WTC11 (cell line): ENCODE data around the gene ZNF213. TPM values are rescaled to one million over a fixed set of nuclear protein-coding genes. Genes with fewer than 3 reads are reported as not detected.

Experiments
- ATAC-seq: fragments of 200-7000 bp; cut with Tn5 transposase; 2 replicates; pipeline ENCODE4 v1.10.0; 2021; ENCODE audit warnings: mild to moderate bottlenecking, moderate library complexity
- CTCF ChIA-PET: fragments of 300-600 bp; sonication (Branson Sonifier 250); formaldehyde crosslinking; loops from one replicate; lab custom pipeline; 2021; ENCODE audit warnings: antibody characterized with exemption; lab: Charles Lee
- POLR2A ChIA-PET: fragments of 350-600 bp; sonication (Branson Sonifier 250); formaldehyde crosslinking; loops from one replicate; lab custom pipeline; 2021; ENCODE audit warnings: antibody characterized with exemption; lab: Charles Lee
- DNase-seq: peaks from one replicate; pipeline ENCODE4 v3.0.0; 2021; ENCODE audit warnings: low spot score
- H3K27ac Mint-ChIP-seq: 2 replicates; pipeline ENCODE4 v1.8.0; 2021; ENCODE audit warnings: mixed read lengths
- H3K27me3 Mint-ChIP-seq: 2 replicates; pipeline ENCODE4 v1.8.0; 2021; ENCODE audit warnings: low read depth, mild to moderate bottlenecking, moderate library complexity, mixed read lengths
- H3K36me3 Mint-ChIP-seq: 2 replicates; pipeline ENCODE4 v1.8.0; 2021; ENCODE audit warnings: mixed read lengths
- H3K4me1 Mint-ChIP-seq: 2 replicates; pipeline ENCODE4 v1.8.0; 2022; ENCODE audit warnings: mixed read lengths
- H3K4me3 Mint-ChIP-seq: 2 replicates; pipeline ENCODE4 v1.8.0; 2021; ENCODE audit warnings: mild to moderate bottlenecking, moderate library complexity, mixed read lengths
- H3K9me3 Mint-ChIP-seq: 2 replicates; pipeline ENCODE4 v1.8.0; 2021; ENCODE audit warnings: mixed read lengths
- ATF2 ChIP-seq: sonication (generic); formaldehyde crosslinking; IDR thresholded peaks from 2 replicates; pipeline ENCODE4 v1.8.1; 2022; ENCODE audit warnings: low read depth, missing genetic modification reagents, borderline replicate concordance
- ATF3 ChIP-seq: sonication (generic); formaldehyde crosslinking; conservative IDR thresholded peaks from 2 replicates; pipeline ENCODE4 v1.8.1; 2022; ENCODE audit warnings: mild to moderate bottlenecking, missing genetic modification reagents
- CREB1 ChIP-seq: sonication (generic); formaldehyde crosslinking; IDR thresholded peaks from 2 replicates; pipeline ENCODE4 v1.8.0; 2023; ENCODE audit warnings: mild to moderate bottlenecking, missing genetic modification reagents
- FOXK1 ChIP-seq: sonication (generic); formaldehyde crosslinking; IDR thresholded peaks from 2 replicates; pipeline ENCODE4 v1.8.0; 2022; ENCODE audit warnings: mild to moderate bottlenecking, moderate library complexity, missing genetic modification reagents
- GABPB1 ChIP-seq: sonication (generic); formaldehyde crosslinking; IDR thresholded peaks from 2 replicates; pipeline ENCODE4 v1.8.1; 2023; ENCODE audit warnings: mild to moderate bottlenecking, missing genetic modification reagents
- GTF2I ChIP-seq: fragments of 250-450 bp; sonication (Bioruptor Pico); conservative IDR thresholded peaks from 2 replicates; pipeline ENCODE4 v1.4.0; 2021; ENCODE audit warnings: mild to moderate bottlenecking
- IRF1 ChIP-seq: sonication (generic); formaldehyde crosslinking; IDR thresholded peaks from 2 replicates; pipeline ENCODE4 v1.8.0; 2023; ENCODE audit warnings: missing genetic modification reagents
- JAZF1 ChIP-seq: fragments of 250-450 bp; sonication (Bioruptor Pico); IDR thresholded peaks from 2 replicates; pipeline ENCODE4 v1.9.0; 2021; ENCODE audit warnings: moderate library complexity, mild to moderate bottlenecking, inconsistent platforms
- MLX ChIP-seq: sonication (generic); formaldehyde crosslinking; IDR thresholded peaks from 2 replicates; pipeline ENCODE4 v1.8.1; 2023; ENCODE audit warnings: mild to moderate bottlenecking, missing genetic modification reagents, moderate library complexity
- NR1H2 ChIP-seq: sonication (generic); formaldehyde crosslinking; IDR thresholded peaks from 2 replicates; pipeline ENCODE4 v1.9.0; 2021; ENCODE audit warnings: mild to moderate bottlenecking, moderate library complexity, missing genetic modification reagents
- OVOL2 ChIP-seq: fragments of 250-450 bp; sonication (Bioruptor Pico); IDR thresholded peaks from 2 replicates; pipeline ENCODE4 v1.9.0; 2021; ENCODE audit warnings: mild to moderate bottlenecking, borderline replicate concordance
- PRRX2 ChIP-seq: fragments of 250-450 bp; sonication (Bioruptor Pico); IDR thresholded peaks from 2 replicates; pipeline ENCODE4 v1.8.0; 2021; ENCODE audit warnings: mild to moderate bottlenecking
- TCF7 ChIP-seq: sonication (generic); formaldehyde crosslinking; IDR thresholded peaks from 2 replicates; pipeline ENCODE4 v1.8.0; 2022; ENCODE audit warnings: mild to moderate bottlenecking, low read depth, missing genetic modification reagents, moderate library complexity
- ZNF416 ChIP-seq: fragments of 250-450 bp; sonication (Bioruptor Pico); IDR thresholded peaks from 2 replicates; pipeline ENCODE4 v1.9.0; 2021; ENCODE audit warnings: mild to moderate bottlenecking, inconsistent platforms
- total RNA-seq: library from RNA; stranded (reverse); gene quantifications from 3 replicates; pipeline ENCODE4 v1.2.3, GENCODE V29; 2021
- TF ChIP-seq, protein P1 (sequence below): sonication (generic); formaldehyde crosslinking; IDR thresholded peaks from 2 replicates; pipeline ENCODE4 v1.8.1; 2023; ENCODE audit warnings: mild to moderate bottlenecking, moderate library complexity, missing genetic modification reagents
- TF ChIP-seq, protein P2 (sequence below): sonication (generic); formaldehyde crosslinking; IDR thresholded peaks from 2 replicates; pipeline ENCODE4 v1.8.1; 2023; ENCODE audit warnings: mild to moderate bottlenecking, missing genetic modification reagents, borderline replicate concordance

ZNF213 gene
- total RNA-seq, 1 experiment from 2014 or later: 11.6 TPM

GRCh38 chr16:3121851-3122467 is 12.9 kb upstream of the ZNF213 start:
- ChIA-PET POLR2A (interaction anchor here (0.6 to 1.4 kb wide), 2 partner anchors 24 to 754 kb away, joined by 4 to 6 read pairs; no protein-coding TSS in a partner anchor), CTCF (interaction anchor here (0.8 to 4.7 kb wide), 8 partner anchors 8 to 88 kb away, joined by 3 to 23 read pairs (median 6); no protein-coding TSS in a partner anchor)
- no peak for ATAC-seq
- TF ChIP-seq ATF2 (no peak), MLX (CRISPR knock-in tag) (no peak), GTF2I (CRISPR knock-in tag) (no peak), FOXK1 (CRISPR knock-in tag) (no peak), NR1H2 (no peak), PRRX2 (CRISPR knock-in tag) (no peak), OVOL2 (no peak), TCF7 (CRISPR knock-in tag) (no peak), IRF1 (CRISPR knock-in tag) (no peak), ATF3 (CRISPR knock-in tag) (no peak), ZNF416 (CRISPR knock-in tag) (no peak), GABPB1 (CRISPR knock-in tag) (no peak), CREB1 (CRISPR knock-in tag) (no peak), JAZF1 (CRISPR knock-in tag) (no peak)
- TF ChIP-seq, protein P1, sequence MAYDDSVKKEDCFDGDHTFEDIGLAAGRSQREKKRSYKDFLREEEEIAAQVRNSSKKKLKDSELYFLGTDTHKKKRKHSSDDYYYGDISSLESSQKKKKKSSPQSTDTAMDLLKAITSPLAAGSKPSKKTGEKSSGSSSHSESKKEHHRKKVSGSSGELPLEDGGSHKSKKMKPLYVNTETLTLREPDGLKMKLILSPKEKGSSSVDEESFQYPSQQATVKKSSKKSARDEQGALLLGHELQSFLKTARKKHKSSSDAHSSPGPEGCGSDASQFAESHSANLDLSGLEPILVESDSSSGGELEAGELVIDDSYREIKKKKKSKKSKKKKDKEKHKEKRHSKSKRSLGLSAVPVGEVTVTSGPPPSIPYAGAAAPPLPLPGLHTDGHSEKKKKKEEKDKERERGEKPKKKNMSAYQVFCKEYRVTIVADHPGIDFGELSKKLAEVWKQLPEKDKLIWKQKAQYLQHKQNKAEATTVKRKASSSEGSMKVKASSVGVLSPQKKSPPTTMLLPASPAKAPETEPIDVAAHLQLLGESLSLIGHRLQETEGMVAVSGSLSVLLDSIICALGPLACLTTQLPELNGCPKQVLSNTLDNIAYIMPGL (CRISPR knock-in tag): no peak
- TF ChIP-seq, protein P2, sequence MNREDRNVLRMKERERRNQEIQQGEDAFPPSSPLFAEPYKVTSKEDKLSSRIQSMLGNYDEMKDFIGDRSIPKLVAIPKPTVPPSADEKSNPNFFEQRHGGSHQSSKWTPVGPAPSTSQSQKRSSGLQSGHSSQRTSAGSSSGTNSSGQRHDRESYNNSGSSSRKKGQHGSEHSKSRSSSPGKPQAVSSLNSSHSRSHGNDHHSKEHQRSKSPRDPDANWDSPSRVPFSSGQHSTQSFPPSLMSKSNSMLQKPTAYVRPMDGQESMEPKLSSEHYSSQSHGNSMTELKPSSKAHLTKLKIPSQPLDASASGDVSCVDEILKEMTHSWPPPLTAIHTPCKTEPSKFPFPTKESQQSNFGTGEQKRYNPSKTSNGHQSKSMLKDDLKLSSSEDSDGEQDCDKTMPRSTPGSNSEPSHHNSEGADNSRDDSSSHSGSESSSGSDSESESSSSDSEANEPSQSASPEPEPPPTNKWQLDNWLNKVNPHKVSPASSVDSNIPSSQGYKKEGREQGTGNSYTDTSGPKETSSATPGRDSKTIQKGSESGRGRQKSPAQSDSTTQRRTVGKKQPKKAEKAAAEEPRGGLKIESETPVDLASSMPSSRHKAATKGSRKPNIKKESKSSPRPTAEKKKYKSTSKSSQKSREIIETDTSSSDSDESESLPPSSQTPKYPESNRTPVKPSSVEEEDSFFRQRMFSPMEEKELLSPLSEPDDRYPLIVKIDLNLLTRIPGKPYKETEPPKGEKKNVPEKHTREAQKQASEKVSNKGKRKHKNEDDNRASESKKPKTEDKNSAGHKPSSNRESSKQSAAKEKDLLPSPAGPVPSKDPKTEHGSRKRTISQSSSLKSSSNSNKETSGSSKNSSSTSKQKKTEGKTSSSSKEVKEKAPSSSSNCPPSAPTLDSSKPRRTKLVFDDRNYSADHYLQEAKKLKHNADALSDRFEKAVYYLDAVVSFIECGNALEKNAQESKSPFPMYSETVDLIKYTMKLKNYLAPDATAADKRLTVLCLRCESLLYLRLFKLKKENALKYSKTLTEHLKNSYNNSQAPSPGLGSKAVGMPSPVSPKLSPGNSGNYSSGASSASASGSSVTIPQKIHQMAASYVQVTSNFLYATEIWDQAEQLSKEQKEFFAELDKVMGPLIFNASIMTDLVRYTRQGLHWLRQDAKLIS (CRISPR knock-in tag): no peak
- Mint-ChIP-seq H3K4me3 (no peak overlapping the region; the same call in 1 of the 2 replicates), H3K4me1 (peaks cover 22% of the 10 kb centered on the region), H3K9me3 (no peaks in the 10 kb centered on the region), H3K36me3 (peaks cover 16% of the 10 kb centered on the region), H3K27ac (no peak overlapping the region), H3K27me3 (no peaks in the 10 kb centered on the region)
- no peak for DNase-seq
